PC-9 (cell line): ENCODE data around the gene SDHA.

Experiments used
- EZH2 ChIP-seq: fragments of 200-600 bp; sonication (generic); IDR thresholded peaks from 2 replicates; pipeline ENCODE4 v1.8.0; 2017; ENCODE audit warnings: antibody characterized with exemption, low read depth
- TF ChIP-seq, protein P1 (sequence below): fragments of 200-600 bp; sonication (generic); conservative IDR thresholded peaks from 2 replicates; pipeline ENCODE4 v1.6.1; 2017; ENCODE audit warnings: mixed run types, antibody characterized with exemption, mild to moderate bottlenecking, moderate library complexity

DNA sequence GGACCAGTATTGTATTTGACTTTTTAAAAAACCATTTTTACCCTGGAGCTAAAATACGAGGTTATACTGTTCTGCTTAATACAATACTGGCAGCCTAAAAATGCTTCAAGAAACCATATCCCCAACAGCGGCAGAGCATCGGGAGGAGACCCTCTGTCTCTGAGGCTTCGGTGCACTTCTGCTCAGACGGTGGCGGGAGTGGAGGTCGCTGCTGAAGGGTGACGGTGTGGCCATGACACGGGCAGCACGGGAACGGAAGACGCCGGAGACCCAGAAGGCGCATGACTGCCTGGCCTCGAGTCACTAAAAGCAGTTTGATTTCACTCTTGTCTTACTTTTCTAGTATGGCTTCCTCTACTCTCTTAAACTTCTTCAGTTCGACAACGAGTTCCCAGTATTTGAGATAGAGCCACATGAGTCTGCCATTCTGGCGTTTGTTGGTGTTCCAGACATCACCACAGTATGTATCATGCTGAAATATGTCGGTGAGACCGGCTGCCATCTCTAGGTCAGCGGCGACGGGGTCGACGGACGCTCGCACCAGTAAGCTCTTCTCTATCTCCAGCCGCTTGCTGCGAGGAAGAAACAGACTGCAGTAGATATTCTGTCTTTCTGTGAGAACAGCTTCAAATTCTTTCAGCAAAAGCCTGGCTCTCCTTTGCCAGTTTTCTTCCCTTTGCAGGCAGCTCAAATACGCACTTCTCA, 13.0 kb upstream of the SDHA start:
- TF ChIP-seq, protein P1, sequence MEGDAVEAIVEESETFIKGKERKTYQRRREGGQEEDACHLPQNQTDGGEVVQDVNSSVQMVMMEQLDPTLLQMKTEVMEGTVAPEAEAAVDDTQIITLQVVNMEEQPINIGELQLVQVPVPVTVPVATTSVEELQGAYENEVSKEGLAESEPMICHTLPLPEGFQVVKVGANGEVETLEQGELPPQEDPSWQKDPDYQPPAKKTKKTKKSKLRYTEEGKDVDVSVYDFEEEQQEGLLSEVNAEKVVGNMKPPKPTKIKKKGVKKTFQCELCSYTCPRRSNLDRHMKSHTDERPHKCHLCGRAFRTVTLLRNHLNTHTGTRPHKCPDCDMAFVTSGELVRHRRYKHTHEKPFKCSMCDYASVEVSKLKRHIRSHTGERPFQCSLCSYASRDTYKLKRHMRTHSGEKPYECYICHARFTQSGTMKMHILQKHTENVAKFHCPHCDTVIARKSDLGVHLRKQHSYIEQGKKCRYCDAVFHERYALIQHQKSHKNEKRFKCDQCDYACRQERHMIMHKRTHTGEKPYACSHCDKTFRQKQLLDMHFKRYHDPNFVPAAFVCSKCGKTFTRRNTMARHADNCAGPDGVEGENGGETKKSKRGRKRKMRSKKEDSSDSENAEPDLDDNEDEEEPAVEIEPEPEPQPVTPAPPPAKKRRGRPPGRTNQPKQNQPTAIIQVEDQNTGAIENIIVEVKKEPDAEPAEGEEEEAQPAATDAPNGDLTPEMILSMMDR: no peak
- TF ChIP-seq EZH2: no peak
